Fibroblast of mammary gland (primary cell): Measurements from ENCODE around the gene TRERF1.

ENCODE experiments used
- DNase-seq: peaks from one replicate; pipeline ENCODE4 v3.0.0-alpha.2; 2010; ENCODE audit warnings: low read depth
- H3K4me3 ChIP-seq: 2 replicates; pipeline ENCODE4 v1.5.1; 2011; ENCODE audit warnings: low read depth, mild to moderate bottlenecking, low read length, moderate library complexity; ENCODE audit not compliant: control insufficient read depth
- CTCF ChIP-seq: conservative IDR thresholded peaks from 2 replicates; pipeline ENCODE4 v1.5.1; 2011; ENCODE audit warnings: low read depth, low read length, inconsistent platforms; ENCODE audit not compliant: control insufficient read depth, insufficient read depth

The TRERF1 gene

DNA sequence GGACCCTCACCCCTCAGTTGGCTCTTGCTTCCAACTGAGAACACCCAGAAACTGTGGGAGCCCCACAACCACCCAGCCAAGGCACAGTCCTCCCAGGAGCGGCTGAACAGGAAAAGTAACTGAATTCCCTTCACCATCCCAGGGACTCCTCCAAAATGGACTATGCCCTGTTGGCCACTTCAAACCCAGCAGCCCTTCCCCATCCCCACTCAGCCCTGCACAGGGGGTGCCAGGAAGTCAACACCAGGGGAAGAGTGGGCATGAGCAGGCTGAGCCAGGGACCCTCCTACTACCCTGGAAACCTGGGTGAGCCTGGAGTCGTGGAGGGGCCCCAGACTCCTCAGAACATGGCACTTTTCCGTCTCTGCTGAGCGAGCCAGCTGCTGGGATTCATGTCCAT is 267.3 kb downstream of the TRERF1 start:
- no peak for TF ChIP-seq CTCF
- no peak overlapping the region for H3K4me3 ChIP-seq
- no peak for DNase-seq

DNA sequence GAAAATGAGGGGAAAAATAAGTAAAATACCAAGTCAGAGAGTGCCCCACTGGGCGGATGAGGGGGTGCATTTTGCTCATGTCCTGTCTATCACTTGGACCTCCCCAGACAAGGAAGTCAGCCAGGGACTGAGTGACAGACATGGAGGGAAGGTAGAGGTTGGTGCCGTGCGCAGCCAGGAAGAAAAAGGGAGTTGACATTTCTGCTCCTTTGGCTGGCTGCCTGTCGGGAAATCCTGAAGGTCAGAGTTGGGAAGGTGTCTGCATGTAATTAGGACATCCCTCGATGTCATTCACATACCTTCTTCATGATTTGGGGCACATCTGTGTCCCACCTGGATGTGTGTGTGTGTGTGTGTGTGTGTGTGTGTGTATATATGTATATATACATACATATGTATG is 269.6 kb downstream of the TRERF1 start:
- TF ChIP-seq CTCF = no peak
- H3K4me3 ChIP-seq = no peak overlapping the region

DNA sequence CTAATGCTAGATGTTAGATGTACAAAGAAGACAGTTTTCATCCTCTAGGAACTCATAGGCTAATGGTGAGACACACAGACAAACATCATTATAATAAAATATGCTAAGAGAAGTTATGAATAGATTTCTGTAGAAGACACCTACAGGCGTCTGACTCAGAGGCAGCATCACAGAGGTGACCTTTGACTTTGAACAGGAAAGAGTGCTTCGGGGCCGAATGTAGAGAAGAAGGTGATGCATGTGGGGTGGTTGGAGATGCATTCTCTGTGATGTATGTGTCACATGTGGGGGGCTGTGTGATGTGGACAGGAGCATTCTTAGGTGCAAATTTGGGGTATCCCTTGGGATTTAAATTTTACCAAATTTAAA is 271.8 kb downstream of the TRERF1 start:
- H3K4me3 ChIP-seq = no peak overlapping the region
- DNase-seq = no peak
- TF ChIP-seq CTCF = no peak

More for the DNA sequence above, 269.6 kb downstream of the TRERF1 start:
- no peak for DNase-seq

DNA sequence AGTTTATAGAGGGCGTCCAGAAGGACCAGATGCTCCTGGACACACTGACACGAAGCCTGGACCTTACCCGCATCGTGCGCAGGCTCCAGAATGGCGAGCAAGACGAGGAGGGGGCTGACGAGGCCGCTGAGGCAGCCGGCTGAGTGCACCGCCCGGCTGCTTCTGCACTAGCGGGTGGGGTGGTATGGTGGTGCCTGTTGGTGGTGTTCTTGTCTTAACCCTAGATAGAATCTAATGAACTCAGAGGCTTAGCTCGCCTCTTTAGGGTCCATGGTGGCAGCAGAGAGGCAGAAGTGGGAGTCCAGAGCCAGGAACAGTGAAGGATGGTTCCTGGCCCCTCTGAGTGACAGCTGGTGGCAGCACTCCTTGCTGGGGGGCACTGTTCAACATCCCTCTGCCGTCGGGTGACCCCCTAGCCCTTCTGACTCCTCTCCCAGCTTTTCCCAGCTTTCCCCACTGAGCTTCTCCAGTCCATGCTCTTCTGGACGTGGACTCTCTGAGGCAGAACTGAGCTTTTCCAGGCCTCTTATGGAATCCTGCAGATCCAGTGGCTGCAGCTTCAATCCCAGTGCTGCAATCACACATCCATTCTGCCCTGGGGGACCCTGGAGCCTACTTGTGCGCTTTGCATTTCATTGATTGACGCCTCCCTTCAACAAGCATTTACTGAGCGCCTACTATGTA is 272.3 kb downstream of the TRERF1 start:
- no peak for DNase-seq
- no peak for TF ChIP-seq CTCF
- H3K4me3 ChIP-seq = no peak overlapping the region

DNA sequence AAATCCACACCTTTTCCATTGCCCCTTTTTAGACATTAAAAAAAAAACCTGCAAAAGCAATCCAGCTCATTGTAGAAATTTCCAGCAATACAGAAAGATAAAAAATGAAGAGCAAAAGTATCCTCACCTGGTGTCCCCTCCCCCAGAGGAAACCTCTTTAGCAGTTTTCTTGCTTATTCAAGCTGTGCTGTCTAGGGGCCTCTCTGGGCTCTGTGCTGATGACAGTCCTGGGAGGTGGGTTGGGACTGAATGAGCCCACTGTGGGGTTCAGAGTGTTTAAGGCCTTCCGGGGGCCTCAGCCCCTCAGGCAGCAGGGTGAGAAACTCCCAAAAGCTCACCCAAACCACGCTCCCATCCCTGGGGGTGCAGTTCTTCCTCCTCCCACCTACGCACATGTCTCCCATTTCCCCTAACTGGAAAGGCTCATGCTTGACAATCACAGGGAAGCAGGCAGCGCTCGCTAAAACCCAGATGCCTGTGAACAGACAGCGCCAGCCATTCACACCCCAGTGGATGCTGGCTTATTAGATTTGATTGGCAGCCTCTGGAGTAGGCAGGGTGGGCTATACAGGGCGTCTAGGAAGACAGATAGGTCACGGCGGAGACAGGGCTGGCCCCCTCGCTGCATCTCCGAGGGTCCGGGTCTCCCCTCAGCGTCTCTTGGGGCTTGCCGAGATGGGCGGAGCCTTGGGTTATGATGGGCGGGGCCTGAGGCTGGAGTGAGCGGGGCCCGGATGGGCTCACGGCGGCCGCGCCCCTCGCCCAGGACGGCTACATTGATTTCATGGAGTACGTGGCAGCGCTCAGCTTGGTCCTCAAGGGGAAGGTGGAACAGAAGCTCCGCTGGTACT is 274.0 kb downstream of the TRERF1 start:
- no peak for TF ChIP-seq CTCF
- no peak overlapping the region for H3K4me3 ChIP-seq
- no peak for DNase-seq

- no peak for TF ChIP-seq CTCF
- no peak overlapping the region for H3K4me3 ChIP-seq
- DNase-seq = no peak
Measured at GRCh38 chr6:42176981-42177380, 274.7 kb downstream of the TRERF1 start.

DNA sequence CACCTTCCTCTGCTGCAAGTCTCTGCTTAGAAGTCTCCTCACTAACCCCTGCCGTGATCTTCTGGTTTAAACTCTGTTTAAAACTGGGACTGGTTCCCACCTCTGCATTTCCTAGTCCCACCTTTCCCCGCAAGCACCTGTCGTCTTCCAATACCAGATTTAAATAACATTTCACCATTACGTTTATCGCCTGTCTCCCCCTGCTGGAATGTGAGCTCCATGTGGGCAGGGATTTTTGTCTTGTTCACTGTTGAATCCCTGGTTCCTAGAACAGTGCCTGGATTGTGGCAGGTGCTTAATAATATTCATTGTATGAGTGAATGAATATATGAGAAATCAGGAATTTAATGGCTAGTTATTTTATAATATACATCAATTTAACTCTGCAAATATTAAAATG is 275.9 kb downstream of the TRERF1 start:
- peak; percentile 36 for TF ChIP-seq CTCF
- no peak overlapping the region for H3K4me3 ChIP-seq
- DNase-seq = no peak
